Measurements from ENCODE around the gene HMGXB3.
A peak's percentile ranks its signal among the peaks of the same experiment; 100 is the strongest.

HMGXB3 gene, protein sequence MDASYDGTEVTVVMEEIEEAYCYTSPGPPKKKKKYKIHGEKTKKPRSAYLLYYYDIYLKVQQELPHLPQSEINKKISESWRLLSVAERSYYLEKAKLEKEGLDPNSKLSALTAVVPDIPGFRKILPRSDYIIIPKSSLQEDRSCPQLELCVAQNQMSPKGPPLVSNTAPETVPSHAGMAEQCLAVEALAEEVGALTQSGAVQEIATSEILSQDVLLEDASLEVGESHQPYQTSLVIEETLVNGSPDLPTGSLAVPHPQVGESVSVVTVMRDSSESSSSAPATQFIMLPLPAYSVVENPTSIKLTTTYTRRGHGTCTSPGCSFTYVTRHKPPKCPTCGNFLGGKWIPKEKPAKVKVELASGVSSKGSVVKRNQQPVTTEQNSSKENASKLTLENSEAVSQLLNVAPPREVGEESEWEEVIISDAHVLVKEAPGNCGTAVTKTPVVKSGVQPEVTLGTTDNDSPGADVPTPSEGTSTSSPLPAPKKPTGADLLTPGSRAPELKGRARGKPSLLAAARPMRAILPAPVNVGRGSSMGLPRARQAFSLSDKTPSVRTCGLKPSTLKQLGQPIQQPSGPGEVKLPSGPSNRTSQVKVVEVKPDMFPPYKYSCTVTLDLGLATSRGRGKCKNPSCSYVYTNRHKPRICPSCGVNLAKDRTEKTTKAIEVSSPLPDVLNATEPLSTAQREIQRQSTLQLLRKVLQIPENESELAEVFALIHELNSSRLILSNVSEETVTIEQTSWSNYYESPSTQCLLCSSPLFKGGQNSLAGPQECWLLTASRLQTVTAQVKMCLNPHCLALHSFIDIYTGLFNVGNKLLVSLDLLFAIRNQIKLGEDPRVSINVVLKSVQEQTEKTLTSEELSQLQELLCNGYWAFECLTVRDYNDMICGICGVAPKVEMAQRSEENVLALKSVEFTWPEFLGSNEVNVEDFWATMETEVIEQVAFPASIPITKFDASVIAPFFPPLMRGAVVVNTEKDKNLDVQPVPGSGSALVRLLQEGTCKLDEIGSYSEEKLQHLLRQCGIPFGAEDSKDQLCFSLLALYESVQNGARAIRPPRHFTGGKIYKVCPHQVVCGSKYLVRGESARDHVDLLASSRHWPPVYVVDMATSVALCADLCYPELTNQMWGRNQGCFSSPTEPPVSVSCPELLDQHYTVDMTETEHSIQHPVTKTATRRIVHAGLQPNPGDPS (N-terminal part only)

GRCh38 chr5:150000256-150000989, at the start of gene HMGXB3, which contains the start of gene TIGD6:
TSS of gene HMGXB3 (plus strand) at chr5:150000739. CDS start at chr5:150004853, 4,114 bp downstream.
TSS of gene TIGD6 (minus strand) at chr5:150000654. CDS start at chr5:149996348, 4,306 bp downstream.
- TF ChIP-seq, protein P1, sequence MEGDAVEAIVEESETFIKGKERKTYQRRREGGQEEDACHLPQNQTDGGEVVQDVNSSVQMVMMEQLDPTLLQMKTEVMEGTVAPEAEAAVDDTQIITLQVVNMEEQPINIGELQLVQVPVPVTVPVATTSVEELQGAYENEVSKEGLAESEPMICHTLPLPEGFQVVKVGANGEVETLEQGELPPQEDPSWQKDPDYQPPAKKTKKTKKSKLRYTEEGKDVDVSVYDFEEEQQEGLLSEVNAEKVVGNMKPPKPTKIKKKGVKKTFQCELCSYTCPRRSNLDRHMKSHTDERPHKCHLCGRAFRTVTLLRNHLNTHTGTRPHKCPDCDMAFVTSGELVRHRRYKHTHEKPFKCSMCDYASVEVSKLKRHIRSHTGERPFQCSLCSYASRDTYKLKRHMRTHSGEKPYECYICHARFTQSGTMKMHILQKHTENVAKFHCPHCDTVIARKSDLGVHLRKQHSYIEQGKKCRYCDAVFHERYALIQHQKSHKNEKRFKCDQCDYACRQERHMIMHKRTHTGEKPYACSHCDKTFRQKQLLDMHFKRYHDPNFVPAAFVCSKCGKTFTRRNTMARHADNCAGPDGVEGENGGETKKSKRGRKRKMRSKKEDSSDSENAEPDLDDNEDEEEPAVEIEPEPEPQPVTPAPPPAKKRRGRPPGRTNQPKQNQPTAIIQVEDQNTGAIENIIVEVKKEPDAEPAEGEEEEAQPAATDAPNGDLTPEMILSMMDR (IDR thresholded peaks at IDR 0.05): no peak
- H3K27ac ChIP-seq: peak within 1 kb of the TSS; percentile 62
- H3K36me3 ChIP-seq: peaks cover under 1% of the 10 kb centered on the region
- H3K4me1 ChIP-seq (ENCODE audit: control insufficient read depth in 1 of 2, insufficient read depth in 1 of 2, low read depth in 1 of 2, low read length in 1 of 2): peaks cover 15% of the 10 kb centered on the region in 2 experiments
- H3K4me3 ChIP-seq (ENCODE audit: low read depth in 1 of 2, low read length in 1 of 2): peak within 1 kb of the TSS; percentile 76 to 81
- no peaks in the 10 kb centered on the region for H3K27me3 ChIP-seq
- H3K9me3 ChIP-seq: no peaks in the 10 kb centered on the region

GRCh38 chr5:149951138-149951749, 49.3 kb upstream of the HMGXB3 start:
- Histone ChIP-seq H3K4me3 (ENCODE audit: low read depth in 1 of 2, low read length in 1 of 2) (no peak overlapping the region), H3K27me3 (no peaks in the 10 kb centered on the region), H3K9me3 (no peaks in the 10 kb centered on the region), H3K4me1 (ENCODE audit: control insufficient read depth in 1 of 2, insufficient read depth in 1 of 2, low read depth in 1 of 2, low read length in 1 of 2) (no peaks in the 10 kb centered on the region), H3K27ac (no peak overlapping the region), H3K36me3 (no peaks in the 10 kb centered on the region)
- TF ChIP-seq, protein P1 (IDR thresholded peaks at IDR 0.05): no peak

DNA sequence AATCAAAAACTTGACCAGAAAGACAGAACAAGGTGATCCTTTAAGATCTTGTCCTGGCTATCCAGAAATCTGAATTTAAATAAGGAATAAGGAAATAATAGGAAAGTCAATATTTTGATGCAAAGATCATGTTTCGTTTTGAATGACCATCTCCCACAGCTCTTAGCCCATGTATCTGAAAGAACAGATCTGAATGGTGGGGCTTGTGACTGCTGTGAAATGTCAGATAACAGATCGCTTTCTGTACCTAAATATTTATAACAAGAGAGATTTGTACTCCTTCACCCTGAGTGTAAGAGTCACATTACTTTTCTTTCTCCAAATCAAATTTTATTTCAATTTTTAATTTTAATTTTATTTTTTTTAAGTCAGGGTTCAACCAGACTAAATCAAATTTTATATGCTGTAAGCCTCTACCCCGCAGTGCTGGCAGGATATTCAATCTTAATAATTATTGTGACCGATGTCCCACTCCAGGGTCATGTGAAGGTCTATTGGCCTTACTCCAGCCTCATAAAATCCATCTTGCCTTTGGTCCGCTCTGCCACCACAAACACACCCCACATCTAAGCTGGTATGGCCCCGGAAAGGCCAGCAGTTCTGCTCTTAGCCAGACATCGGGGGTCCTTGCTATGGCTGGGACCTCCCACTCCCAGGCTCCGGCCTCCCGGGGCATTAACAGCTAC, 47.0 kb upstream of the HMGXB3 start:
- no peaks in the 10 kb centered on the region for H3K9me3 ChIP-seq
- no peak overlapping the region for H3K4me3 ChIP-seq (ENCODE audit: low read depth in 1 of 2, low read length in 1 of 2)
- no peaks in the 10 kb centered on the region for H3K36me3 ChIP-seq
- TF ChIP-seq, protein P1 (IDR thresholded peaks at IDR 0.05): no peak
- no peaks in the 10 kb centered on the region for H3K4me1 ChIP-seq (ENCODE audit: control insufficient read depth in 1 of 2, insufficient read depth in 1 of 2, low read depth in 1 of 2, low read length in 1 of 2)
- H3K27me3 ChIP-seq: no peaks in the 10 kb centered on the region
- no peak overlapping the region for H3K27ac ChIP-seq

DNA sequence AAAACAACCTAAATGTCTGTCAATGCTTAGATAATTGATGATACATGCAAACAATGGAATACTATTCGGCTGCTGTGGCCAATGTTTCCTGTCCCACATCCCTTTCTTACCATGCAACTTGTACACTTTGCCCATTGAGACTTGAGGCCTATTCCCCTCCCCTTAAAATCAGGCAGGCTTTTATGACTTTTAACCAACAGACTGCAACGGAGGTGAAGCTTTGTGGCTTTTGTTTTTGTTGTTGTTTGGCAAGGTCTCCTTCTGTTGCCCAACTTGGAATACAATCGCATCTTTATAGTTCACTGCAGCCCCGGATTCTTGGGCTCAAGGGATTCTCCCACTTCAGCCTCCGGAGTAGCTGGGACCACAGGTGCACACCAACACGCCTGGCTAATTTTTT, 45.7 kb upstream of the HMGXB3 start:
- Histone ChIP-seq H3K27ac (no peak overlapping the region), H3K4me1 (ENCODE audit: control insufficient read depth in 1 of 2, insufficient read depth in 1 of 2, low read depth in 1 of 2, low read length in 1 of 2) (peaks cover 6 to 7% of the 10 kb centered on the region in 2 experiments), H3K27me3 (no peaks in the 10 kb centered on the region), H3K36me3 (no peaks in the 10 kb centered on the region), H3K4me3 (ENCODE audit: low read depth in 1 of 2, low read length in 1 of 2) (no peak overlapping the region), H3K9me3 (no peaks in the 10 kb centered on the region)
- TF ChIP-seq, protein P1 (IDR thresholded peaks at IDR 0.05): no peak
